Fibroblast of lung (primary cell): ENCODE measurements around the gene AP2B1. TPM values are rescaled to one million over a fixed set of nuclear protein-coding genes. Genes with fewer than 3 reads are reported as not detected.

ENCODE experiments used
- DNase-seq, 2 donors: peaks; one replicate each; pipeline versions ENCODE4 v3.0.0 to v3.0.0-alpha.2; 2010; ENCODE audit warnings: low read depth in 2 of 2
- H2AFZ ChIP-seq: 2 replicates; pipeline ENCODE4 v1.5.1; 2012; ENCODE audit warnings: low read length, control low read depth, inconsistent platforms
- H3K27ac ChIP-seq: 2 replicates; pipeline ENCODE4 v1.5.1; 2011; ENCODE audit warnings: low read length, control low read depth; ENCODE audit not compliant: insufficient read depth
- H3K27me3 ChIP-seq: 2 replicates; pipeline ENCODE4 v1.5.1; 2011; ENCODE audit warnings: mild to moderate bottlenecking, low read length; ENCODE audit not compliant: control insufficient read depth, insufficient read depth
- H3K36me3 ChIP-seq: 2 replicates; pipeline ENCODE4 v1.5.1; 2011; ENCODE audit warnings: low read length; ENCODE audit not compliant: control insufficient read depth, insufficient read depth
- H3K4me1 ChIP-seq: 2 replicates; pipeline ENCODE4 v1.5.1; 2011; ENCODE audit warnings: low read length; ENCODE audit not compliant: control insufficient read depth, insufficient read depth; ENCODE audit errors: extremely low read depth
- H3K4me2 ChIP-seq: 2 replicates; pipeline ENCODE4 v1.5.1; 2011; ENCODE audit warnings: low read length, control low read depth; ENCODE audit not compliant: insufficient read depth; ENCODE audit errors: extremely low read depth
- H3K4me3 ChIP-seq, 4 experiments: fragments of 200-600 bp in 1 of 4; sonication (generic) in 1 of 4; replicated peaks in 1 of 4; 2 replicates each; pipeline ENCODE4 v1.5.1; 2011 to 2016; ENCODE audit warnings: low read length in 4 of 4, low read depth in 3 of 4, mild to moderate bottlenecking in 3 of 4, control low read depth in 2 of 4, inconsistent platforms in 1 of 4, mixed read lengths in 1 of 4; ENCODE audit not compliant: insufficient read depth in 1 of 4; ENCODE audit errors: control extremely low read depth in 1 of 4
- H3K79me2 ChIP-seq: 2 replicates; pipeline ENCODE4 v1.5.1; 2012; ENCODE audit warnings: mild to moderate bottlenecking, low read length, inconsistent platforms; ENCODE audit not compliant: control insufficient read depth, insufficient read depth
- H3K9ac ChIP-seq: 2 replicates; pipeline ENCODE4 v1.5.1; 2011; ENCODE audit warnings: mild to moderate bottlenecking, low read length, control low read depth; ENCODE audit not compliant: insufficient read depth
- H3K9me3 ChIP-seq: 2 replicates; pipeline ENCODE4 v1.5.1; 2012; ENCODE audit warnings: low read depth, low read length; ENCODE audit not compliant: control insufficient read depth, insufficient read depth
- H4K20me1 ChIP-seq: 2 replicates; pipeline ENCODE4 v1.5.1; 2011; ENCODE audit warnings: low read length; ENCODE audit not compliant: control insufficient read depth, insufficient read depth; ENCODE audit errors: extremely low read depth
- EZH2 ChIP-seq: IDR thresholded peaks from 2 replicates; pipeline ENCODE4 v1.5.1; 2012; ENCODE audit warnings: low read length, control low read depth, mild to moderate bottlenecking; ENCODE audit errors: missing control alignments
- polyA plus RNA-seq, 2 donors: library from polyadenylated mRNA; depleted of rRNA in 1 of 2; stranded (reverse) in 1 of 2; unstranded in 1 of 2; fragments of >200 nt; gene quantifications; 2 replicates each; pipeline ENCODE4 v1.2.1, GENCODE V29; 2011 to 2012; ENCODE audit warnings: missing spikeins in 1 of 2
- total RNA-seq: library from RNA; depleted of rRNA; stranded (reverse); fragments of >200 nt; gene quantifications from 2 replicates; pipeline ENCODE4 v1.2.1, GENCODE V29; 2014
- TF ChIP-seq, protein P1 (sequence below), 2 donors: IDR thresholded peaks in 1 of 2; conservative IDR thresholded peaks in 1 of 2; 1 replicate in 1 of 2; 2 replicates in 1 of 2; pipeline ENCODE4 v1.5.1; 2011 to 2012; ENCODE audit warnings: low read length in 2 of 2, control low read depth in 1 of 2, inconsistent platforms in 1 of 2, low read depth in 1 of 2, mild to moderate bottlenecking in 1 of 2

Gene AP2B1
- total and polyA plus RNA-seq, 2 donors (not counting 1 experiment from before 2014, with no cell fraction given), result 109 to 236 TPM

DNA sequence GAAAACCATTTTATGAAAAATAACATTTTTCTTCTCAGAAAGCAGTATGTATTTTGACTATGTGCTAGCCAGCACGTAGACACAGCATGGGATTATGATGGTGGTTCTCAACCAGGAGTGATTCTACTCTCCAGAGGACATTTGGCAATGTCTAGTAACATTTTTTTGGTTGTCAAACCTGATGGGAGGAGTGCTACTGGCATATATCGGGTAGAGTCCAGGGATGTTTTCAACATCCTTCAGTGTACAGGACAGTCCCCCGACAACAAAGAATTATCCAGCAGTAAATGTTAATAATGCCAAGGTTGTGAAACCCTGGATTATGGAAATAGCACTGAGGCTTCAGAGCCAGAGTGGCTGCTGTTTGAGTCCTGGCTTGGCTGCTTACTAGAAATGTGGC is 27.7 kb downstream of the AP2B1 start:
- no peaks in the 10 kb centered on the region for H4K20me1 ChIP-seq
- H3K27ac ChIP-seq, result no peak overlapping the region
- DNase-seq, result no peak
- no peaks in the 10 kb centered on the region for H3K27me3 ChIP-seq
- H3K9me3 ChIP-seq, result no peaks in the 10 kb centered on the region
- no peak overlapping the region for H3K9ac ChIP-seq
- H3K4me3 ChIP-seq, result no peak overlapping the region
- H3K4me1 ChIP-seq, result no peaks in the 10 kb centered on the region
- H2AFZ ChIP-seq, result no peak overlapping the region
- H3K36me3 ChIP-seq, result no peaks in the 10 kb centered on the region
- TF ChIP-seq EZH2, result no peak
- TF ChIP-seq, protein P1, sequence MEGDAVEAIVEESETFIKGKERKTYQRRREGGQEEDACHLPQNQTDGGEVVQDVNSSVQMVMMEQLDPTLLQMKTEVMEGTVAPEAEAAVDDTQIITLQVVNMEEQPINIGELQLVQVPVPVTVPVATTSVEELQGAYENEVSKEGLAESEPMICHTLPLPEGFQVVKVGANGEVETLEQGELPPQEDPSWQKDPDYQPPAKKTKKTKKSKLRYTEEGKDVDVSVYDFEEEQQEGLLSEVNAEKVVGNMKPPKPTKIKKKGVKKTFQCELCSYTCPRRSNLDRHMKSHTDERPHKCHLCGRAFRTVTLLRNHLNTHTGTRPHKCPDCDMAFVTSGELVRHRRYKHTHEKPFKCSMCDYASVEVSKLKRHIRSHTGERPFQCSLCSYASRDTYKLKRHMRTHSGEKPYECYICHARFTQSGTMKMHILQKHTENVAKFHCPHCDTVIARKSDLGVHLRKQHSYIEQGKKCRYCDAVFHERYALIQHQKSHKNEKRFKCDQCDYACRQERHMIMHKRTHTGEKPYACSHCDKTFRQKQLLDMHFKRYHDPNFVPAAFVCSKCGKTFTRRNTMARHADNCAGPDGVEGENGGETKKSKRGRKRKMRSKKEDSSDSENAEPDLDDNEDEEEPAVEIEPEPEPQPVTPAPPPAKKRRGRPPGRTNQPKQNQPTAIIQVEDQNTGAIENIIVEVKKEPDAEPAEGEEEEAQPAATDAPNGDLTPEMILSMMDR (conservative IDR thresholded peaks at IDR 0.05 in 1 of 2, IDR thresholded peaks at IDR 0.05 in 1 of 2; ENCODE audit: low read depth in 1 of 2, low read length in 2 of 2), result no peak
- H3K79me2 ChIP-seq, result no peaks in the 10 kb centered on the region
- H3K4me2 ChIP-seq, result no peak overlapping the region

DNA sequence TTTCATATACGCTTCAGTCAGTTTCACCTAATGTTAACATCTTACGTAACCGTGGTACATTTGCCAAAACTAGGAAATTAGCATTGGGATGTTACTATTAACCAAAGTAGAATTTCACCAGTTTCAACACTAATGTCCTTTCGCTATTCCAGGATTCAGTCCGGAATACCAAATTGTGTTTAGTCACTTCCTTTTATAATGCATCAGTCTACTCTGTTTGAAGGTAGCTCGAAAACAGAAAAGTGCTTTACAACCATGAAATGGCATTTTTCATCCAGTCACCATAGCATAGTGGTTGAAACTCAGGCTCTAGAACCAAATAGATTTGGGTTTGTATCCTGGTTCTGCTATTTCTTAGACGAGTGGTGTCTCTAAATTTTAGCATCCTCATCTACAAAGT is 29.4 kb downstream of the AP2B1 start:
- DNase-seq, result no peak
- Histone ChIP-seq H3K79me2 (no peaks in the 10 kb centered on the region), H3K27me3 (no peaks in the 10 kb centered on the region), H2AFZ (no peak overlapping the region), H3K9me3 (no peaks in the 10 kb centered on the region), H3K4me3 (no peak overlapping the region), H3K4me1 (no peaks in the 10 kb centered on the region), H3K9ac (no peak overlapping the region), H4K20me1 (no peaks in the 10 kb centered on the region), H3K27ac (no peak overlapping the region), H3K36me3 (no peaks in the 10 kb centered on the region), H3K4me2 (no peak overlapping the region)
- TF ChIP-seq, protein P1 (conservative IDR thresholded peaks at IDR 0.05 in 1 of 2, IDR thresholded peaks at IDR 0.05 in 1 of 2; ENCODE audit: low read depth in 1 of 2, low read length in 2 of 2), result no peak
- no peak for TF ChIP-seq EZH2

DNA sequence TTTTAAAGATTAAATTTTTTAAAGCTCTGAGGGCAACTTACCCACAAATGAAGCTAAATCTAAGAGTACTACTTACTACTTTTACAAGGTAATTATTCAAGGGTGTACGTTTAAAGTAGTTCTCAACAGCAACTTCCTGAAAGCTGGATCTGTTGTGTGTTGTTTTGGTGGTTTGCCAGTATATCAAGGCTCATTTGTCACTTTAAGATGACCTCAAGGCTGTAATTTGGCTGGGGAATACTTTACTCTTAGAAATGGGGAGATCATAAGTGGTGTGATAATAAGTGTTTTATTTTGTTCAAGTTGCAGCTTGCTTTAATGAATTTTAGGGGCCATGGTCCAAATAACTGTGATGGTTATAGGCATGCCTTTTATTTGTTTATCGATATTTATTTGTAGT is 30.4 kb downstream of the AP2B1 start:
- Histone ChIP-seq H4K20me1 (no peaks in the 10 kb centered on the region), H3K79me2 (no peaks in the 10 kb centered on the region), H3K4me3 (no peak overlapping the region), H3K36me3 (no peaks in the 10 kb centered on the region), H3K9me3 (no peaks in the 10 kb centered on the region), H3K27me3 (no peaks in the 10 kb centered on the region), H3K4me1 (no peaks in the 10 kb centered on the region), H3K9ac (no peak overlapping the region), H3K27ac (no peak overlapping the region), H2AFZ (no peak overlapping the region), H3K4me2 (no peak overlapping the region)
- TF ChIP-seq, protein P1 (conservative IDR thresholded peaks at IDR 0.05 in 1 of 2, IDR thresholded peaks at IDR 0.05 in 1 of 2; ENCODE audit: low read depth in 1 of 2, low read length in 2 of 2), result no peak
- no peak for TF ChIP-seq EZH2
- DNase-seq, result no peak
